GM18498 (cell line): ENCODE results near the gene HJURP.
"Not testable (repeated sequence)": the region's sequence is repeated elsewhere in the genome, so short reads cannot be mapped to it uniquely, and the experiment has no call there.

Experiments used
- ATAC-seq: cut with Tn5 transposase; IDR thresholded peaks from one replicate; pipeline ENCODE4 v1.9.1; 2021; ENCODE audit warnings: mild to moderate bottlenecking, moderate library complexity; ENCODE audit not compliant: unreplicated experiment

Gene HJURP

GRCh38 chr2:233854241-233854981 lies at the start of gene HJURP:
Gene HJURP, minus strand, starts transcription at chr2:233854535. Its CDS starts 35 bp downstream, at chr2:233854500.
- ATAC-seq = peak; percentile 98

GRCh38 chr2:233901884-233902283 lies 47.5 kb upstream of the HJURP start:
- ATAC-seq = no peak

- no peak for ATAC-seq
These were observed 47.0 kb upstream of the HJURP start for GRCh38 chr2:233901367-233901766.

GRCh38 chr2:233896253-233896652 lies 41.9 kb upstream of the HJURP start:
- not testable (repeated sequence) for ATAC-seq

- ATAC-seq = no peak
These were observed 38.5 kb upstream of the HJURP start for GRCh38 chr2:233892793-233893192.

- no peak for ATAC-seq
These were observed 28.0 kb upstream of the HJURP start for GRCh38 chr2:233882353-233882752.

- ATAC-seq = not testable (repeated sequence)
These were observed 17.8 kb upstream of the HJURP start for GRCh38 chr2:233872125-233872524.

GRCh38 chr2:233871432-233871831 lies 17.1 kb upstream of the HJURP start:
- ATAC-seq = no peak

- peak; percentile 72 for ATAC-seq
These were observed 13.7 kb upstream of the HJURP start, which contains the start of gene MSL3B for GRCh38 chr2:233867993-233868532. Gene MSL3B, minus strand, starts transcription at chr2:233868386.

DNA sequence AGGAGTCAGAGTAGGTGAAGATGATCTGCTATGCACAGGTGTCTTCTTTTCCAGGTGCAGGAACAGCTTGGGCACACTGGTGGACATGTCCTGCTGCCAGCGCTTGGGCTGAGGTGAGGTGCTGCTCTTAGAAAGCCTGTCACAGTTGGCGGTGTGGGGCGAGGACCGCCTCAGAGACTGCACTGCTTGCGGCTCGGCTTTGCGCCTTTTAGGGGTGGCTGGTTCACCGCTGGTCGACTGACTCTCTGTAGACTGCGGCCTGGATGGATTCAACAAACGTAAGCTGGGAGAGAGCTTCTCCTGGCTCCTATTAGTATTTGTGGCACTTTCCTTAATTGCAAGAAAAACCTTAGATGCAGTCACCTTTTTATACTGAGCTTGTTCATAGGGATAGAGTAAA lies 12.1 kb upstream of the HJURP start:
- ATAC-seq = no peak

- ATAC-seq = no peak
These were observed 11.5 kb upstream of the HJURP start for GRCh38 chr2:233865838-233866237.

DNA sequence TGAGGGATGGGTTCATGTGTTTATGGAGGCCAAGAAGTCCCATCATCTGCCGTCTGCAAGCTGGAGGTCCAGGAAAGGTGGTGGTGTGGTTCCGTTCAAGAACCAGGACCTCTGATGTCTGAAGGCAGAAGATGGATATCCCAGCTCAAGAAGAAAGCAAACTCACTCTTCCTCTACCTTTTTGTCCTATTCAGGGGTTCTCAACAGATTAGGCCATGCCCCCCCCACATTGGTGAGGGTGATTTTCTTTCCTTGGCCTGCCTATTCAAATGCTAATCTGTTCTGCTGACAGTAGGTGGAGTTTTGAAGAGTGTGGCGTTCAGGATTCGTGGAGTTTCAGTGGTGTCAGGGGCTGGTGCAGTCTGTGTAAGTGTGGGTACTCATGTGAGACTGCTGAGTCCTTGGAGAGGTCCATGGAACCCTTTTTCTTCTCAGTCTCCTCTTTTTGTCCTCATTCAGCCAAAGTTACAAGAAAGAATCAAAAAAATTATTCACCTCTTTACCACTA lies 8.0 kb upstream of the HJURP start:
- no peak for ATAC-seq

DNA sequence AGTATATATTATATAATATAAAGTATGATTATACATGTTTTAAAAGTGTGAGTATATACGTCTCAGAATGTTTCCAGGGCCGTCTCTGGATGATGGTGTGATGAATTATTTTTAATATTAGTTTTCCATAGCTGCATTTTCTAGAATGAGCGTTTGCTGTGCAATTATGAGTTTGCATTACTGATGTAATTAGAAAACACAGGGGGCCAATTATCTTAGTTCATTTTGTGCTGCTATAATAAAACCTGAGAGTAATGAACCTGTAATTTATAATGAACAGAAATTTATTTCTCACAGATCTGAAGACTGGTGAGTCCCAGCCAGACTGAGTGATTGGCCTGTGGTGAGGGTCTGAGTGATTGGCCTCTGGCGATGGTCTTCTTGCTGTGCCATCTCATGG lies 4.0 kb upstream of the HJURP start:
- ATAC-seq = no peak

DNA sequence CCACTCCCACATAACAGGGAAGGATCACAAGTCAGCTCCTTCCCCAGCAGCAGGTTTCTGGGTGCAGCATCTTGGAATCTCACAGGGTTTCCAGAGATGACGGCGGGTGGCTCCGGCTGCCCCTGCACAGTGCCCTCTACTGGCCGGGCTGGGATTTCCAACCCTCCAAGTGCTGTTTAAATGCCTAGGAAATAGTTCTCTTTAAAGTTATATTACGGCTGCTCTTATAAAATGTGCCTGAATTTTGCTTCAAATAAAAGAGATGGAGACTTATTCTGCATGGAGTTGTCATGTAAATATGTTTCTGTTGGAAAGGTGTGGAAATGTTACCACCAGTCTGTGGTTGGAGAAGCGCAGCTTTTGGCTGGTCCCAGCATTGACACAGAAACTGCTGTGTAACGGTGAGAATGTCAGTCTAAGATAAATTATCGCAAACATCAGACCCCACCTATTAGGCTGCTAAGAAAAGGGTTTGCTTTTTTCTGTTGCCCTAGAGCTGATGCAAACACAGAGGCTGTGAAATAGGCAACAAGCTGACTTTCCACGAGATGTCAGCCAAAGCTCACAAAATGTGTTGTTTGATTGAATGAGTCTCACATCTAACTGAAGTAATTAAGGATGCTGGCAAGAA lies 3.3 kb upstream of the HJURP start:
- ATAC-seq = no peak

DNA sequence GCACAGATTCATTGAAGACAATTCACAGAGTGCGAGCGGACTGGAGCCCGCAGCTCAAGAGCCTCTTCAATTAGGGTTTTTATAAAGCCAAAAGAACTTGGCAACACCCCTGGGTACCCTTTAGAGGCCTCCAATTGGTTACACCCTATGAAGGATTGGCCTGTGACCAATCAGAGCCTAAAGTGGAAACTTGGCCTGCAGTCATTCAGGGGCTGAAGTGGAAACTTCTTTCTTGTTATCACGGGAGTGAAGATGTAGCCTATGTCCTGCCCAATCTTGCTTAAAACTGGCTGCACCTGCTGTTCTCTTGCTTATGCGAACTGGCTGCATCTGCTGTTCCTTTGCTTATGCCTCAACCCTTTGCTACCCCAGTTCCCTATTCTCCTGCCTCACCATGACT lies 1.8 kb upstream of the HJURP start:
- ATAC-seq = no peak

GRCh38 chr2:233855345-233855744 lies 1.0 kb upstream of the HJURP start:
- no peak for ATAC-seq

DNA sequence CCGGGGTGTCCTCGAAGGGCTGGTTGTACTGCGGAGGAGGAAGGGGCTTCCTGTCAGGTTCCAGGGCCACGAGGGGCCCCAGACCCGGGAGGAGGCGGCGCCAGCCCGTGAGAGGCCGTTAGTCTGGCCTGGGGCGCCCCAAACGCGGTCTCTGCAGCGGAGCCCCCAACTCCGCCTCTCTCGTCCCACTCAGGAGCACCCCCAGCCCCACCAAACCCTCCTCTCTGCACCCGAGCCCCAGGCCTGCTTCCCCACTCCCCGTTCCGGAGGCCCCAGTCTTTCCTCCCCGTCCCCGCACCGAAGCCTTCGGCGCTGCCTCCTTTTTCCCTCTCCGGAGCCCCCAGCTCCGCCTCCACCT lies 473 bp downstream of the HJURP start:
- ATAC-seq = peak; percentile 2

DNA sequence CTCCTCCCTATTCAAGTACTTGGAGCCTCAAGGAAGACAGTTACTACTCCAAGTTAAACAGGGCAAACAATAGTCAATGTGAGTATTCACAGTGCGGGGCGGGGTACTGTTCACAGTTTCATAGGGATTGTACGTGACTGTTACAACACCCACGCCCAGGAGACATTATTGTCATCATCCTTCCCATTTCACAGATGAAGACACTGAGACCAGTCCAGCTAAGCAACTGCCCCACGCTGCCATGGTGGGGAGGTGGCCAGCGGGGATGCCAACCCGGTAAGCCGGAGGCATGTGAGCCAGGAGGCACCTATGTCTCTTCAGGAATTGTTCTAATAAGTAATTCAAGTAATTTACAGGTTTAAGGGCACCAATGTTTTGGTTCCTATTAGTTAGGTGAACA lies 982 bp downstream of the HJURP start:
- ATAC-seq = no peak

DNA sequence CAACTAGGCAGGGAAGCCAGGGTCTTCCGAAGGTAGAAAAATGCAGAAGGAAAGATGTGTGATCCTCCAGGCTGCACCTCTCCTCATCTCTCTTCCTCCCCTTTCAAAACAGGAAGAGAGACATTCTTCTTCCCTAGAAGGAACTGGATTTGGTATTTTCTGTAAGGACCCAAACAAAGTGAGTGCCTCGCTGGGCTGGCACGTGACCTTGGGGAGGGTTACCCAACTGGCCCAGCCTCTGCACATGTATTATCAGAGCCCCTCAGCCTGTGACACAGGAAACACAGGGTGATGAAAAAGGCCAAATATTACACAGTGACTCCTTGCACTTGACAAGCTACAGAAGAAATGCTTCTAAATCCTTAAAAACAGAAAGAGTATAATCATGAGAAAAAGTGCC lies 2.3 kb downstream of the HJURP start:
- no peak for ATAC-seq

GRCh38 chr2:233851169-233851568 lies 3.2 kb downstream of the HJURP start:
- no peak for ATAC-seq

DNA sequence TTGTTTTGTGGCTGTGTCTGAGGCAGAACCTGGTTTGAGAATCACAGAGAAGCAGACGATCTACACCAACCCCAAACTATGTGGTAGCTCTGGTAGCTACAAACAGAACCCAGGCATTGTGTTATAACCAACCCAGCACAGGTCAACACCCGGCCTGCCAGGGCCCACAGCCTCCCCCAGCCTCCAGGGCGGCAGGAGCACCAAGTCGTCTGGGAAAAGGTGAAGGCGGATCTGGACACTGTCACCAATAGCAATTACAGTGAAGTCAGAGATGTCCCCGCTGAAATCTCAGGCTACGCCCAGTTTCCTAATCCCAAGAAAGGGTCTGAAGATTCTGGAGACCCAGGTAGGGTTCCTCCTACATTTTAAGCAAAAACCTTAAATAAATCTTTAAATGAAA lies 3.6 kb downstream of the HJURP start:
- ATAC-seq = no peak

GRCh38 chr2:233849607-233850271 lies 4.6 kb downstream of the HJURP start:
- no peak for ATAC-seq
